Liver (tissue), 3 donors: ENCODE measurements around the gene RAB11FIP5.

ENCODE experiments used
- CTCF ChIP-seq: fragments of 150-350 bp; IDR thresholded peaks from 2 replicates; pipeline ENCODE4 v1.5.1; 2017; ENCODE audit warnings: improper control_type of control experiment, low read depth, low read length; ENCODE audit not compliant: missing input control
- FOXA1 ChIP-seq: IDR thresholded peaks from 2 replicates; pipeline ENCODE4 v1.6.1; 2016; ENCODE audit warnings: antibody characterized with exemption
- HNF4A ChIP-seq, 2 donors: conservative IDR thresholded peaks; 2 replicates each; pipeline ENCODE4 v1.6.1; 2016; ENCODE audit warnings: antibody characterized with exemption in 2 of 2, mild to moderate bottlenecking in 2 of 2
- RAD21 ChIP-seq, 2 donors: IDR thresholded peaks; 2 replicates each; pipeline ENCODE4 v1.6.1; 2016; ENCODE audit warnings: antibody characterized with exemption in 2 of 2, mild to moderate bottlenecking in 2 of 2
- TAF1 ChIP-seq: conservative IDR thresholded peaks from 2 replicates; pipeline ENCODE4 v1.6.1; 2016; ENCODE audit warnings: antibody characterized with exemption, mild to moderate bottlenecking
- YY1 ChIP-seq: IDR thresholded peaks from 2 replicates; pipeline ENCODE4 v1.6.1; 2016; ENCODE audit warnings: antibody characterized with exemption, mild to moderate bottlenecking
- TF ChIP-seq, protein P1 (sequence below): IDR thresholded peaks from 2 replicates; pipeline ENCODE4 v1.6.1; 2016; ENCODE audit warnings: antibody characterized with exemption, mild to moderate bottlenecking
- TF ChIP-seq, protein P2 (sequence below): IDR thresholded peaks from 2 replicates; pipeline ENCODE4 v1.6.1; 2016; ENCODE audit warnings: antibody characterized with exemption
- TF ChIP-seq, protein P3 (sequence below): IDR thresholded peaks from 2 replicates; pipeline ENCODE4 v1.6.1; 2016; ENCODE audit warnings: antibody characterized with exemption
- donor health status: healthy.
- donor health status: healthy.

GRCh38 chr2:73101626-73102256, 11.0 kb downstream of the RAB11FIP5 start:
- TF ChIP-seq CTCF (no peak), TAF1 (no peak), HNF4A (conservative IDR thresholded peaks at IDR 0.05) (no peak), RAD21 (IDR thresholded peaks at IDR 0.05) (no peak), YY1 (no peak), FOXA1 (no peak)
- TF ChIP-seq, protein P1, sequence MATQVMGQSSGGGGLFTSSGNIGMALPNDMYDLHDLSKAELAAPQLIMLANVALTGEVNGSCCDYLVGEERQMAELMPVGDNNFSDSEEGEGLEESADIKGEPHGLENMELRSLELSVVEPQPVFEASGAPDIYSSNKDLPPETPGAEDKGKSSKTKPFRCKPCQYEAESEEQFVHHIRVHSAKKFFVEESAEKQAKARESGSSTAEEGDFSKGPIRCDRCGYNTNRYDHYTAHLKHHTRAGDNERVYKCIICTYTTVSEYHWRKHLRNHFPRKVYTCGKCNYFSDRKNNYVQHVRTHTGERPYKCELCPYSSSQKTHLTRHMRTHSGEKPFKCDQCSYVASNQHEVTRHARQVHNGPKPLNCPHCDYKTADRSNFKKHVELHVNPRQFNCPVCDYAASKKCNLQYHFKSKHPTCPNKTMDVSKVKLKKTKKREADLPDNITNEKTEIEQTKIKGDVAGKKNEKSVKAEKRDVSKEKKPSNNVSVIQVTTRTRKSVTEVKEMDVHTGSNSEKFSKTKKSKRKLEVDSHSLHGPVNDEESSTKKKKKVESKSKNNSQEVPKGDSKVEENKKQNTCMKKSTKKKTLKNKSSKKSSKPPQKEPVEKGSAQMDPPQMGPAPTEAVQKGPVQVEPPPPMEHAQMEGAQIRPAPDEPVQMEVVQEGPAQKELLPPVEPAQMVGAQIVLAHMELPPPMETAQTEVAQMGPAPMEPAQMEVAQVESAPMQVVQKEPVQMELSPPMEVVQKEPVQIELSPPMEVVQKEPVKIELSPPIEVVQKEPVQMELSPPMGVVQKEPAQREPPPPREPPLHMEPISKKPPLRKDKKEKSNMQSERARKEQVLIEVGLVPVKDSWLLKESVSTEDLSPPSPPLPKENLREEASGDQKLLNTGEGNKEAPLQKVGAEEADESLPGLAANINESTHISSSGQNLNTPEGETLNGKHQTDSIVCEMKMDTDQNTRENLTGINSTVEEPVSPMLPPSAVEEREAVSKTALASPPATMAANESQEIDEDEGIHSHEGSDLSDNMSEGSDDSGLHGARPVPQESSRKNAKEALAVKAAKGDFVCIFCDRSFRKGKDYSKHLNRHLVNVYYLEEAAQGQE: no peak
- TF ChIP-seq, protein P2, sequence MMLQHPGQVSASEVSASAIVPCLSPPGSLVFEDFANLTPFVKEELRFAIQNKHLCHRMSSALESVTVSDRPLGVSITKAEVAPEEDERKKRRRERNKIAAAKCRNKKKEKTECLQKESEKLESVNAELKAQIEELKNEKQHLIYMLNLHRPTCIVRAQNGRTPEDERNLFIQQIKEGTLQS: no peak
- TF ChIP-seq, protein P3, sequence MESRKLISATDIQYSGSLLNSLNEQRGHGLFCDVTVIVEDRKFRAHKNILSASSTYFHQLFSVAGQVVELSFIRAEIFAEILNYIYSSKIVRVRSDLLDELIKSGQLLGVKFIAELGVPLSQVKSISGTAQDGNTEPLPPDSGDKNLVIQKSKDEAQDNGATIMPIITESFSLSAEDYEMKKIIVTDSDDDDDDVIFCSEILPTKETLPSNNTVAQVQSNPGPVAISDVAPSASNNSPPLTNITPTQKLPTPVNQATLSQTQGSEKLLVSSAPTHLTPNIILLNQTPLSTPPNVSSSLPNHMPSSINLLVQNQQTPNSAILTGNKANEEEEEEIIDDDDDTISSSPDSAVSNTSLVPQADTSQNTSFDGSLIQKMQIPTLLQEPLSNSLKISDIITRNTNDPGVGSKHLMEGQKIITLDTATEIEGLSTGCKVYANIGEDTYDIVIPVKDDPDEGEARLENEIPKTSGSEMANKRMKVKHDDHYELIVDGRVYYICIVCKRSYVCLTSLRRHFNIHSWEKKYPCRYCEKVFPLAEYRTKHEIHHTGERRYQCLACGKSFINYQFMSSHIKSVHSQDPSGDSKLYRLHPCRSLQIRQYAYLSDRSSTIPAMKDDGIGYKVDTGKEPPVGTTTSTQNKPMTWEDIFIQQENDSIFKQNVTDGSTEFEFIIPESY: no peak
